HG02678 (cell line): ENCODE data around the gene ZNF618.

Source experiments
- ATAC-seq: cut with Tn5 transposase; IDR thresholded peaks from one replicate; pipeline ENCODE4 v1.9.1; 2021; ENCODE audit warnings: mild to moderate bottlenecking, moderate library complexity; ENCODE audit not compliant: unreplicated experiment

ZNF618 gene

DNA sequence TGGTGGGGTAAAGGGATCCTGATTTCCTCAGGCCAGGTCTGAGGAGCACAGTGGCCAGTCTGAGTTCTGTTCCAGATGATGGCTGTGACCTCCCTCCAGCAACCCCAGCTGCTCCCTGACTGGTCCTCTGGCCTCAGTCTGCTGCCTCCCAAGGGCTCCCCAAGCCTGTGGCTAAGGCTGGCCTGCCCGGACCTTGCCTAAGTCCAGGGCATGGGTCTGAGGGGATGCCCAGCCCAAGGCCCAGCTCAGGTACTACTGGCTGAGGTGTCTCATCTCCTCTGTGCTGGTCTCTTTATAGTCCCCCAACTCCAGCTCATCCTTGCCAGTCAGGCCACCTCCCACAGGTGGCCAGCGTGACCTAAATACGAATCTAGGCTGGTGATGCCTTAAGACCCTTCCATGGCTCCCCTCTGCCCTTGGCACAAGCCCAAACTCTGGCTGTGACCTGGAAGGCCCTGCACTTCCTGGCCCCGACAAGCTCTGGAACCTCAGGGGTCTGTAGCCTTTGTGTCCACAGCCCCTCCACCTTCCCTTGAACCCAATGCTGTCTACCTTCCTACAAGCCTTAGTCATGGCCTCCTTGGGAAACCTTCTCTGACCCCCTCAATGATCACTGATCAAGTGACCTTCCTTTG, 213.2 kb downstream of the ZNF618 start:
- ATAC-seq: no peak

GRCh38 chr9:114090798-114091197, 214.7 kb downstream of the ZNF618 start:
- no peak for ATAC-seq

DNA sequence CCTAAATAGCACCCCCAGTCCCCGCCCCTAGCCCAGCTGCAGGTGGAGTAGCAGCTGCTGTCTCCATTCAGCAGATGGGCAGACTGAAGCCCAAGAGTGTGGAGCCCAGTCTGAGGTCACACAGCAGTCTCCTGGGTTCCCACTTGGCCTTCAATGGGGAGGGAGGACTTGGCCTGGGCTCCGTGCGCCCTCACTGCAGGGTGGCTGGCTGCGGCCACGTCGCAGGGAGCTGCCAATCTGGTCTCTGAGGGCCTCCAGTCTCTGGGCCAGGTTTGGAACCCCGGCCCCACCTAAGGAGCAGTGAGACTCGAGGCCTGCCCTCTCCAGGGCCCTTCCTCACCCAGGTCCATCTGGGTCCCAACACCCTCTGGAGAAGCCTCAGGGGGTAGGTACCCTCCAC, 215.6 kb downstream of the ZNF618 start:
- no peak for ATAC-seq

DNA sequence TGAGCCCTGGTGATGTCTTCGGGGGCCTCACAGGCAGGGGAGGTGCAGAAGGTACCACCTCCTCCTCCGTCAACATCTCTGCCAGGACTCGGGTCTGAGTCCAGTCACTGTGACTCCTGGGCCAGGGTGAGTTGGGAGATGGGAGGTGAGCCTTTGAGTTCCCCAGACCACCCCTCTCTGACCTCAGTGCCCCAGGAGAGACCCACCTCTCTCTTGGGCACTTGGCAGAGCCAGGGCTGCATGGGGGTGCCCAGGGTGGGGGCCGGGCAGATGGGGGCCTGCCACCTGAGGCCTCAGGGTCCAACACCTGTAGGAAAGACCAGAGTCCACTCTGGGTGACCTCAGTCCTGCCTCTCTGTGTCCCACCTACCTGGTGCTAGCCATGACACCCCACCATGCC, 216.2 kb downstream of the ZNF618 start:
- no peak for ATAC-seq

DNA sequence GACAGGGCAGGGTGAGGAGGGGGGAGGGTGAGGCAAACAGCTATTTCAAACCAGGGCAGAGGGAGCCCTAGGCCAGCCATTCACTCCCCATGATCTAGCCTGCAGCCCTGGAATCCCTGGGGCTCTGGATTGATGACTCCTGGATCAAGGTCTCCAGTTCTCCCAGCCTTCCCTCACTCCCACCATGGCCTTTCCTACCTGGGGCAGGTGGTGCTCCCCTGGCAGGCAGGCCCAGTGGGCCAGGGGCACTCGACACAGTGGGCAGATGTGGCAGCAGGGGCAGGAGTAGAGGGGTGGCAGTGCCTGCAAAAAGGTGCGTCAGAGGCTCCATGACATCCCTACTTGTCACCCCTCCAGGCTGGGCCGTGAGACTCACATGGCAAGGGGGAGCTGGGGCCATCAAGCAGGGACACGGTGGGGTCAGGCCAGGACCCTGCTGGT, 216.9 kb downstream of the ZNF618 start:
- no peak for ATAC-seq

- ATAC-seq: no peak
These were observed 217.8 kb downstream of the ZNF618 start for GRCh38 chr9:114093761-114094505.

GRCh38 chr9:114094971-114095370, 218.9 kb downstream of the ZNF618 start:
- ATAC-seq: no peak

DNA sequence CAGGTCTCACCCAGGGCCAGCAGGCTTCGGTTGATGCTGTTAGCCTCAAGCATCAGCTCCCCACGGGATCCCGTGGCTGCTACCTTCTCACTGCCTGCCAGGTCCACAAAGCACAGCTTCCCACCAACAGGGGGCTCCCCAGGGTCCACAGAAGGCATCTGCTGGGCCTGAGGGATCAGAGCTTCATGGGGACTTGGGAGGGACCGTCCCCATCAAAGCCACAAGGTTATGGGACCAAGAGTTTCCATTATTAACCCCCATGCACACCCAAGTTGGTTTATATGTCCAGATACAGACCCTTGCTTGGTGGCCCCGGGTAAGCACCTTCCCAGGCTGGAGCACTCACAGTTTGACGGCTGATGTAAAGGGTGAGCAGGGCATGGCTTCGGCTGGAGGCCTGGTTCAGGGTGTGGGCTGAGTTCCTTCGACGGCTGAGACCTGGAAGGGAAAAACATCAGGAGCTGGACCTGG, 220.0 kb downstream of the ZNF618 start:
- ATAC-seq: no peak

DNA sequence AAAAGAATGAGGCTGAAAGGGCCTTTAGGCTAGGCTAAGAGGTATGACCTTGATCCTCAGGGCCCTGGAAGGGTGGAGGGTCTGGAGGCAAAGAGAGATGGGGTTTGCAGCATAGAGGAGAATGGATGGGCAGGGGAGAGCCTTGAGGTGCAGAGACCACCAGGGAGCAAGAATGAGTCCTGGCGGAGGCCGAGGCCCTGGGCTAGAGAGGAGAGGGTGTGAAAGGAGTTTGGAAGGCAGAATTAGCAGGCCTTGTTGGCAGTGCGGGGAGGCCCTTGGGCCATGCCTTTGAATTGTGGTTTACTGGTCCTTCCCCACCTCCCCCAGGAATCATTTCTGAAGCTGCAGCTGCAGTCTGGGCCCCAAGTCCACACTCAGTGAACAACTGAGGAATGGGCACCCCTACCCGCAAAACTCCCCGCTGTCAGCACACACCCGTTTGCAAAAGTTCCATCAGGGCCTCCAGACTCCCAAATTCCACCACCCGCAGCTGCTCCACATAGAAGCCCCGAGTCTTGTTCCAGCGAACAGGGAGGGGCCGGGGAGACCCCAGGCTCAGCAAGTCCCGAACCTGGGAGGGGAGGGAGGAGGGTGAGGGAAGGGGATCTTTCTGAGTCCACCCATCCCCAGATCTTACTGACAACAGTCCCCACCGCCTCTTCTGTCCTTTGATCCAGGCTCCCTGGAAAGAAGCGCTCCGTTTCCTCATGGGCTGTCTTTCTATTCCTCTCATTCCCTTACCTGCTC, 220.9 kb downstream of the ZNF618 start:
- ATAC-seq: no peak

- no peak for ATAC-seq
These were observed 221.5 kb downstream of the ZNF618 start for GRCh38 chr9:114097613-114098020.

- no peak for ATAC-seq
These were observed 222.2 kb downstream of the ZNF618 start for GRCh38 chr9:114098021-114098935.

GRCh38 chr9:114098936-114099668, 223.0 kb downstream of the ZNF618 start, which contains the start of gene KIF12:
Gene KIF12, minus strand, starts transcription at chr9:114099292. Its CDS starts 16 bp downstream, at chr9:114099276.
- no peak for ATAC-seq

DNA sequence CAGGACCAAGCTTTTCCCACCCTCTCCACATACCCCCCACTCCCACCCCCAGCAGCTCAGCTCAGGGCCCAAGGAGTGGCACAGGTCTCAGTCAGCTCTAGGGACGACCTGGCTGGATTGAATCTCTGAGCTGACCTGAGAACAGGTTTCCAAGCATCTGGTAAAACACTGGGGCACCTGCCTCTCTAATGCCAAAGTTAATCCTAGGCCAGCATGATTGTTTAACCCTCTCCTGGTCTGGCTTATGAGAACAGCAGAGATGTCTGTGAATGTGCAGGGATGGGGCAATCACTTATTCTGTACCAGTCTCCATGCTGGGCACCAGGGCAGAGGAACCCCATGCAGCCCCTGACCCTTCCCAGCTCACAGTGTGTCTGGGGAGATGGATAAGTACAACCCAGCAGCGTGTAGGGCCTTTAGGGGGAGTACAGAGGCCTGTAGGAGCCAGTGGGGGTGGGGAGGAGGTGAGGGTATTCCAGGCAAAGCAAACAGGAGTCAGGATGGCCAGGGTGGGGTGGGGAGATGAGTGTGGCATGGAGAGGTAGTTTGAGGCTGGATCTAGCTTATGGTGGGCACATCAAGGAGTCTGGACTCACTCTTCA, 223.7 kb downstream of the ZNF618 start:
- ATAC-seq: no peak

- no peak for ATAC-seq
These were observed 224.4 kb downstream of the ZNF618 start for GRCh38 chr9:114100536-114100935.

GRCh38 chr9:114102484-114102883, 226.4 kb downstream of the ZNF618 start:
- no peak for ATAC-seq

GRCh38 chr9:114105236-114105635, 229.1 kb downstream of the ZNF618 start:
- ATAC-seq: no peak
